Endometrial microvascular endothelial cells (primary cell): Measurements from ENCODE around the gene TXLNA. TPM values are rescaled to one million over a fixed set of nuclear protein-coding genes. Genes with fewer than 3 reads are reported as not detected.
"Not testable (repeated sequence)": the region's sequence is repeated elsewhere in the genome, so short reads cannot be mapped to it uniquely, and the experiment has no call there.

Experiments used
- in situ Hi-C: cut with HindIII; loops from 2 replicates; pipeline ENCODE4 v1.10.0; 2017; ENCODE audit warnings: low sequenced_read_pairs, low pct_unique_long_range_greater_than_20kb; ENCODE audit errors: inconsistent ontology term
- total RNA-seq: library from RNA; depleted of rRNA; stranded (reverse); fragments of >200 nt; gene quantifications from one replicate; pipeline ENCODE4 v1.2.3, GENCODE V29; 2015; ENCODE audit errors: inconsistent ontology term

Gene TXLNA
- 69.8 TPM for total RNA-seq

GRCh38 chr1:32179443-32180185, at the start of gene TXLNA:
Gene TXLNA (plus strand): TSS chr1:32179675. CDS start chr1:32180346, 671 bp downstream.
- in situ Hi-C loops = no loop called here

- in situ Hi-C loops = not testable (repeated sequence)
Measured at GRCh38 chr1:32133950-32134280, 45.6 kb upstream of the TXLNA start.

- in situ Hi-C loops = no loop called here
Measured at GRCh38 chr1:32137111-32137510, 42.4 kb upstream of the TXLNA start.

GRCh38 chr1:32138965-32139364, 40.5 kb upstream of the TXLNA start:
- in situ Hi-C loops = no loop called here

- in situ Hi-C loops = no loop called here
Measured at GRCh38 chr1:32142446-32143301, 36.8 kb upstream of the TXLNA start.

- in situ Hi-C loops = not testable (repeated sequence)
Measured at GRCh38 chr1:32143302-32143695, 36.2 kb upstream of the TXLNA start.

GRCh38 chr1:32144033-32144432, 35.4 kb upstream of the TXLNA start:
- in situ Hi-C loops = no loop called here

- in situ Hi-C loops = not testable (repeated sequence)
Measured at GRCh38 chr1:32147799-32148198, 31.7 kb upstream of the TXLNA start.

- in situ Hi-C loops = no loop called here
Measured at GRCh38 chr1:32150847-32151246, 28.6 kb upstream of the TXLNA start.

GRCh38 chr1:32151319-32151787, 28.1 kb upstream of the TXLNA start:
- in situ Hi-C loops = no loop called here

- in situ Hi-C loops = no loop called here
Measured at GRCh38 chr1:32159189-32159588, 20.3 kb upstream of the TXLNA start.

- in situ Hi-C loops = no loop called here
Measured at GRCh38 chr1:32163405-32163804, 16.1 kb upstream of the TXLNA start.

GRCh38 chr1:32165633-32166032, 13.8 kb upstream of the TXLNA start:
- in situ Hi-C loops = not testable (repeated sequence)

- in situ Hi-C loops = no loop called here
Measured at GRCh38 chr1:32170991-32171390, 8.5 kb upstream of the TXLNA start.

GRCh38 chr1:32172621-32173245, 6.7 kb upstream of the TXLNA start:
- in situ Hi-C loops = no loop called here

- in situ Hi-C loops = no loop called here
Measured at GRCh38 chr1:32178380-32179192, 889 bp upstream of the TXLNA start.

- in situ Hi-C loops = no loop called here
Measured at GRCh38 chr1:32179193-32179442, 357 bp upstream of the TXLNA start.

- in situ Hi-C loops = no loop called here
Measured at GRCh38 chr1:32180186-32181060, 948 bp downstream of the TXLNA start.
